DMS79 (cell line): Measurements from ENCODE around the gene BNIP1.

ENCODE experiments used
- DNase-seq: peaks from one replicate; lab custom pipeline; 2025; lab: John Stamatoyannopoulos, UW

Gene BNIP1

GRCh38 chr5:173165177-173166016, 21.1 kb downstream of the BNIP1 start:
- DNase-seq: no peak

- no peak for DNase-seq
These were observed 27.8 kb downstream of the BNIP1 start for GRCh38 chr5:173172166-173172565.

GRCh38 chr5:173175523-173175922, 31.2 kb downstream of the BNIP1 start:
- DNase-seq: no peak

GRCh38 chr5:173178369-173178910, 34.1 kb downstream of the BNIP1 start:
- DNase-seq: no peak

- no peak for DNase-seq
These were observed 36.0 kb downstream of the BNIP1 start for GRCh38 chr5:173180331-173180730.

- no peak for DNase-seq
These were observed 42.9 kb downstream of the BNIP1 start for GRCh38 chr5:173187054-173187743.

- no peak for DNase-seq
These were observed 43.9 kb downstream of the BNIP1 start for GRCh38 chr5:173188280-173188679.

GRCh38 chr5:173191015-173191414, 46.7 kb downstream of the BNIP1 start:
- no peak for DNase-seq

GRCh38 chr5:173191561-173191960, 47.2 kb downstream of the BNIP1 start:
- peak; percentile 4 for DNase-seq

- no peak for DNase-seq
These were observed 48.2 kb downstream of the BNIP1 start for GRCh38 chr5:173192561-173192960.

- DNase-seq: no peak
These were observed 52.0 kb downstream of the BNIP1 start for GRCh38 chr5:173196133-173196952.

GRCh38 chr5:173197375-173197891, 53.1 kb downstream of the BNIP1 start:
- no peak for DNase-seq

GRCh38 chr5:173198049-173198448, 53.7 kb downstream of the BNIP1 start:
- no peak for DNase-seq

- DNase-seq: no peak
These were observed 56.0 kb downstream of the BNIP1 start for GRCh38 chr5:173200356-173200755.

- DNase-seq: no peak
These were observed 57.4 kb downstream of the BNIP1 start for GRCh38 chr5:173201636-173202265.

- DNase-seq: no peak
These were observed 58.0 kb downstream of the BNIP1 start for GRCh38 chr5:173202266-173202875.

- no peak for DNase-seq
These were observed 60.1 kb downstream of the BNIP1 start for GRCh38 chr5:173204185-173204979.

GRCh38 chr5:173205916-173206315, 61.6 kb downstream of the BNIP1 start:
- DNase-seq: no peak

- no peak for DNase-seq
These were observed 64.0 kb downstream of the BNIP1 start for GRCh38 chr5:173208296-173208695.

GRCh38 chr5:173210877-173211276, 66.5 kb downstream of the BNIP1 start:
- no peak for DNase-seq
